Peyer's patch (tissue), 4 donors: ENCODE measurements around the gene PTPRM.

ENCODE experiments used
- POLR2A ChIP-seq, 2 donors: fragments of 450-650 bp; IDR thresholded peaks; one replicate each; pipeline ENCODE4 v1.5.1; 2017; ENCODE audit warnings: antibody characterized with exemption in 2 of 2, mild to moderate bottlenecking in 2 of 2, moderate library complexity in 2 of 2
- TF ChIP-seq, protein P1 (sequence below), 6 experiments: fragments of 450-650 bp in 4 of 6; fragments of 200-600 bp in 2 of 6; sonication (generic) in 1 of 6; IDR thresholded peaks; one replicate each; pipeline ENCODE4 v1.5.1; 2017 to 2019; ENCODE audit warnings: antibody characterized with exemption in 6 of 6, mild to moderate bottlenecking in 3 of 6, moderate library complexity in 1 of 6

- TF ChIP-seq POLR2A (IDR thresholded peaks at IDR 0.05) = no peak
- TF ChIP-seq, protein P1, sequence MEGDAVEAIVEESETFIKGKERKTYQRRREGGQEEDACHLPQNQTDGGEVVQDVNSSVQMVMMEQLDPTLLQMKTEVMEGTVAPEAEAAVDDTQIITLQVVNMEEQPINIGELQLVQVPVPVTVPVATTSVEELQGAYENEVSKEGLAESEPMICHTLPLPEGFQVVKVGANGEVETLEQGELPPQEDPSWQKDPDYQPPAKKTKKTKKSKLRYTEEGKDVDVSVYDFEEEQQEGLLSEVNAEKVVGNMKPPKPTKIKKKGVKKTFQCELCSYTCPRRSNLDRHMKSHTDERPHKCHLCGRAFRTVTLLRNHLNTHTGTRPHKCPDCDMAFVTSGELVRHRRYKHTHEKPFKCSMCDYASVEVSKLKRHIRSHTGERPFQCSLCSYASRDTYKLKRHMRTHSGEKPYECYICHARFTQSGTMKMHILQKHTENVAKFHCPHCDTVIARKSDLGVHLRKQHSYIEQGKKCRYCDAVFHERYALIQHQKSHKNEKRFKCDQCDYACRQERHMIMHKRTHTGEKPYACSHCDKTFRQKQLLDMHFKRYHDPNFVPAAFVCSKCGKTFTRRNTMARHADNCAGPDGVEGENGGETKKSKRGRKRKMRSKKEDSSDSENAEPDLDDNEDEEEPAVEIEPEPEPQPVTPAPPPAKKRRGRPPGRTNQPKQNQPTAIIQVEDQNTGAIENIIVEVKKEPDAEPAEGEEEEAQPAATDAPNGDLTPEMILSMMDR (IDR thresholded peaks at IDR 0.05) = no peak
These were observed 482.0 kb downstream of the PTPRM start for GRCh38 chr18:8049147-8049546.
